ENCODE data around the gene ZNF783. TPM values are rescaled to one million over a fixed set of nuclear protein-coding genes. Genes with fewer than 3 reads are reported as not detected.

ZNF783 gene
- total RNA-seq, 4 donors from 2014 or later: 9.9 to 20.8 (median 14.4) TPM

DNA sequence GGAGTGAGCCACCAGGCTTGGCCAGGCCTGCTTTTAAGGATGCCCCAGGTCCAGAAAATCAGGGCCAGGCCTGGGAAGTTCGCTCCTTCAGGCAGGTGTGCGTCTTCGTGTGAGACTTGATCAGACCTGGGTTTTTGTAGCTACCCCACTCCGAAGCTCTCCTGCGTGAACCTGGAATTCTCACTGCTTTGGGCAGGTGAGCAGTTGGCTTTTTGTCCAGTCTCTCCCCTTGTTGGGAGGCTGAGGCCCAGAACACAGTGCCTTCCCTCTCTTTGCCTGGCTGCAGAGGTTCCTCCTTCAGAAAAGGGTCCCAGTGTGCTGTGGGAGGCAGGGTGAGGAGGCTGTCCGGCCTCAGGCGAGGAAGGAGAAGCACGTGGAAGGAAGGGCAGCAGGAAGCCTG lies 27.3 kb downstream of the ZNF783 start:
- Histone ChIP-seq H3K9me3 (no peaks in the 10 kb centered on the region), H3K27me3 (no peaks in the 10 kb centered on the region), H3K4me3 (no peak overlapping the region), H3K36me3 (peaks cover 40% of the 10 kb centered on the region), H3K27ac (no peak overlapping the region), H3K4me1 (peaks cover 17% of the 10 kb centered on the region)
- no peak for TF ChIP-seq POLR2A (IDR thresholded peaks at IDR 0.05)
- no peak for TF ChIP-seq EP300 (IDR thresholded peaks at IDR 0.05)
- TF ChIP-seq, protein P1, sequence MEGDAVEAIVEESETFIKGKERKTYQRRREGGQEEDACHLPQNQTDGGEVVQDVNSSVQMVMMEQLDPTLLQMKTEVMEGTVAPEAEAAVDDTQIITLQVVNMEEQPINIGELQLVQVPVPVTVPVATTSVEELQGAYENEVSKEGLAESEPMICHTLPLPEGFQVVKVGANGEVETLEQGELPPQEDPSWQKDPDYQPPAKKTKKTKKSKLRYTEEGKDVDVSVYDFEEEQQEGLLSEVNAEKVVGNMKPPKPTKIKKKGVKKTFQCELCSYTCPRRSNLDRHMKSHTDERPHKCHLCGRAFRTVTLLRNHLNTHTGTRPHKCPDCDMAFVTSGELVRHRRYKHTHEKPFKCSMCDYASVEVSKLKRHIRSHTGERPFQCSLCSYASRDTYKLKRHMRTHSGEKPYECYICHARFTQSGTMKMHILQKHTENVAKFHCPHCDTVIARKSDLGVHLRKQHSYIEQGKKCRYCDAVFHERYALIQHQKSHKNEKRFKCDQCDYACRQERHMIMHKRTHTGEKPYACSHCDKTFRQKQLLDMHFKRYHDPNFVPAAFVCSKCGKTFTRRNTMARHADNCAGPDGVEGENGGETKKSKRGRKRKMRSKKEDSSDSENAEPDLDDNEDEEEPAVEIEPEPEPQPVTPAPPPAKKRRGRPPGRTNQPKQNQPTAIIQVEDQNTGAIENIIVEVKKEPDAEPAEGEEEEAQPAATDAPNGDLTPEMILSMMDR (IDR thresholded peaks at IDR 0.05): no peak
- TF ChIP-seq POLR2AphosphoS5 (IDR thresholded peaks at IDR 0.05): no peak
- 94% methylated on average over 5 of the region's 8 CpGs for WGBS
- no peak for DNase-seq (ENCODE audit: low spot score in 2 of 2)

DNA sequence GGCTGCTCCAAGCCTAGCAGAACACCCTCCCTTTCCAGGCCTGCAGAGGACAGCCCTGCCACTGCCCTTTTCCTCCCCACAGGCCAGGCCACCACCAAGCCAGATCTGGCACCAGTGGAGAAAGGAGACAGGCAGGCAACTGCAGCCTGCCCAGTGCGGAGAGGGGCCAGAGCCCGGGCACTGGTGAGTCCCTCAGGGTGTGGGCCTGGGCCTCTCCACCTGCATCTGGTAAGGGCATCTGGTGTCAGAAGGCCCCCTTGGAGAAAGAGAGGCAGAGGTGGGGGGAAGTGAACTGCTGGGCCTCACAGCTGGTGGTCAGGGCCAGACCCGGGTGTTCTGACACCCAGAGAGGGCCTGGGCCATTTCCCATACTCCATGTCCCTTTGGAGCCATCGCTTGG lies 27.9 kb downstream of the ZNF783 start:
- TF ChIP-seq POLR2AphosphoS5 (IDR thresholded peaks at IDR 0.05): no peak
- TF ChIP-seq POLR2A (IDR thresholded peaks at IDR 0.05): no peak
- TF ChIP-seq, protein P1 (IDR thresholded peaks at IDR 0.05): no peak
- TF ChIP-seq EP300 (IDR thresholded peaks at IDR 0.05): no peak
- Histone ChIP-seq H3K9me3 (no peaks in the 10 kb centered on the region), H3K4me1 (peaks cover 11% of the 10 kb centered on the region), H3K27me3 (no peaks in the 10 kb centered on the region), H3K4me3 (no peak overlapping the region), H3K27ac (no peak overlapping the region), H3K36me3 (peaks cover 45% of the 10 kb centered on the region)
- 100% methylated on average over 2 of the region's 4 CpGs for WGBS
- no peak for DNase-seq (ENCODE audit: low spot score in 2 of 2)

DNA sequence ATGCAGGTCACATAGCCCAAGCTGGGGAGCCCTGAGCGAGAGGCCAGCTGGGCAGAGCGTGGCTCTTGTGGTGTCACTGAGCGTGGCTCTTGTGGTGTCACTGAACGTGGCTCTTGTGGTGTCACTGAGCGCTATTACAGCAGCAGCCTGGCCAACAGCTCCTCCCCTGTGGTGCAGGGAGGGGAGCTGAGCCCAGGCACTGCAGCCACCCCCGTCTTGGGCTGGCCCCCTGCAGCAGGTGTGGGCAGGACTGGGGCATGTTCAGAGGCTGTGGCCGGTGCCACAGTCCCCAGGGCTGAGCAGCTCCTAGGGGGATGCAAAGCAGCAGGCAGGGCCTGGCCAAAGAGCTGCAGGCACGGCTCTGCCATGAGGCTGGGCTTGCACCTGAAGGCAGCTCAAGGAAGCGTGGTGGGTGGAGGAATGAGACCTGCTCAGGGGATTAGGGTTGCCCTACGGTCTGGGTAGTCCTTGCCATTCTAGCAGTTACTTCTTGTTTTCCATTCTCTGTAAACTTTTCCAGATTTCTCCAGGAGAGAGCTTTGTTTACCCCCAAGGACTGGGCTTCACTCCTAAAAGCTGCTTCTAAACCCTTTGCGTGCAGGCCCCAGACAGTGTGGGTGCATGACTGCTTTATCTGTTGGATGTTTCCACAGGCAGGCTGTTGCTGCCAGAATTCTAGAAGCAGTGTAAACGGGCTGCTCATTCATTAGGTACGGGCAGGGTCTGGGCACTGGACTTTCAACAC lies 29.2 kb downstream of the ZNF783 start:
- H3K9me3 ChIP-seq: no peaks in the 10 kb centered on the region
- no peaks in the 10 kb centered on the region for H3K4me1 ChIP-seq
- no peak for DNase-seq (ENCODE audit: low spot score in 2 of 2)
- TF ChIP-seq POLR2AphosphoS5 (IDR thresholded peaks at IDR 0.05) (no peak), EP300 (IDR thresholded peaks at IDR 0.05) (no peak), POLR2A (IDR thresholded peaks at IDR 0.05) (no peak)
- TF ChIP-seq, protein P1 (IDR thresholded peaks at IDR 0.05): no peak
- H3K36me3 ChIP-seq: peaks cover 56% of the 10 kb centered on the region
- no peak overlapping the region for H3K4me3 ChIP-seq
- 88% methylated on average over 8 of the region's 13 CpGs for WGBS
- no peaks in the 10 kb centered on the region for H3K27me3 ChIP-seq
- H3K27ac ChIP-seq: no peak overlapping the region

DNA sequence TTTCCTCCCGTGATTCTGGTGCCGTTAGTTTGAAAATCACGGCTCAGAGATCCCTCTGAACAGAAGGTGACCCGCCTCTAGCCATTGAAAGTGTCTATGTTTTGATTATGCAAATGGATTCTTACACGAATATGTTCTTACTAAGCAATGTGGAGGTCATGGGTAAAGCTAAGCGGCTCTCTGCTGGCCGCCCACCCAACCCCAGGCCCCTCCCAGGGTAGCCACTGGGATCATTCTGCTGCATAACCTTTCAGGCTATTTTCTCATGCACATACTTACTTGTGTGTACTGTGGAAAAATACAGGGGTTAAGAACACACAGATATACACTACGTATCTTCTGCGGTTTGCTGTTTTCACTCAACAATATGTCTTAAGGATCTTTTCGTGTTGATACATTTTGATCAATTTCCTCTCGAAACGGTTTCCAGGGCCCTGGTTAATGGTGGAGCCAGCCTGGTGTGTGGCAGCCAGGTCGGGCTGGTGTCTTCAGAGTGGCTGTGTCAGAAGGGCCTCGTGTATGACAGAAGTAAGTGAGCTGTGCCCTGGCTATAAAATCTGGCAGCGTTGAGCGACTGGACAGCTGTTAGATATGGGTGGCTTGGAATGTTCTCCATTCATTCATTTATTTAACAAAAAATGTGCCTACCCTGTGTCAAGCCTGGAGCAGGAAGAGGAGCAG lies 29.9 kb downstream of the ZNF783 start:
- WGBS: 92% methylated on average over 16 of the region's 16 CpGs
- H3K9me3 ChIP-seq: no peaks in the 10 kb centered on the region
- H3K4me3 ChIP-seq: no peak overlapping the region
- H3K4me1 ChIP-seq: no peaks in the 10 kb centered on the region
- no peak overlapping the region for H3K27ac ChIP-seq
- TF ChIP-seq POLR2AphosphoS5 (IDR thresholded peaks at IDR 0.05) (no peak), EP300 (IDR thresholded peaks at IDR 0.05) (no peak), POLR2A (IDR thresholded peaks at IDR 0.05) (no peak)
- TF ChIP-seq, protein P1 (IDR thresholded peaks at IDR 0.05): no peak
- no peak for DNase-seq (ENCODE audit: low spot score in 2 of 2)
- no peaks in the 10 kb centered on the region for H3K27me3 ChIP-seq
- peaks cover 60% of the 10 kb centered on the region for H3K36me3 ChIP-seq

DNA sequence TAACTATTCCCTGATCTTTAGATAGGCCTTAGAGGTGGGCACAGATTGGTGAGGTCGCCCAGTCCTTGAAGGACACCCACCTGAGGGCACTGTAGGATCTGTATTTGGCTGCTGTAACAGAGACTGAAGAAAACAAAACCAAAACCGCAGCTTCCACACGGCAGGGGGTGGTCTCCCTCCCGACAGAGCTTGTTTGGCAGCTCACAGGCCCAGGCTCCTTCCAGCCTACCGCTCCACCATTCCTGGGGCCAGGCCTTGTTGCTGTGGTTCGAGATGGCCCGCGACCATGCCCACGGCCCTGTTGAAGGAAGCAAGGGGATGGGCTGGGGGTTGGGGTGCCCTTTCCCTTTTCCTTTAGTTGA lies 30.4 kb downstream of the ZNF783 start:
- H3K4me1 ChIP-seq: no peaks in the 10 kb centered on the region
- no peak overlapping the region for H3K27ac ChIP-seq
- no peaks in the 10 kb centered on the region for H3K9me3 ChIP-seq
- H3K4me3 ChIP-seq: no peak overlapping the region
- DNase-seq (ENCODE audit: low spot score in 2 of 2): no peak
- WGBS: 75% methylated on average over 8 of the region's 9 CpGs
- peaks cover 60% of the 10 kb centered on the region for H3K36me3 ChIP-seq
- H3K27me3 ChIP-seq: no peaks in the 10 kb centered on the region
- no peak for TF ChIP-seq POLR2AphosphoS5 (IDR thresholded peaks at IDR 0.05)
- TF ChIP-seq, protein P1 (IDR thresholded peaks at IDR 0.05): no peak
- no peak for TF ChIP-seq EP300 (IDR thresholded peaks at IDR 0.05)
- no peak for TF ChIP-seq POLR2A (IDR thresholded peaks at IDR 0.05)

Data from suprapubic skin (tissue), 4 donors.